Posterior vena cava (tissue), 2 donors: ENCODE results near the gene HDAC9. TPM values are rescaled to one million over a fixed set of nuclear protein-coding genes. Genes with fewer than 3 reads are reported as not detected.

Source experiments
- DNase-seq: peaks from one replicate; pipeline ENCODE4 v3.0.0-alpha.2; 2020; ENCODE audit warnings: low spot score
- intact Hi-C, 2 donors: fragments of 100-400 bp; cut with DNase I; formaldehyde crosslinking; loops; one replicate each; pipeline versions ENCODE4 v1.14.1 to v1.14.2; 2022 to 2023
- total RNA-seq, 2 donors: library from RNA; stranded (reverse); fragmentation: NEBNext Ultra II Directional; extraction: Animal tissue kit (Norgen Biotek cat#: 25700); gene quantifications; one replicate each; pipeline ENCODE4 v1.2.1, GENCODE V29; 2021
- donor health status: DM: yes; HTN: yes; CAD: no.
- donor health status: DM: yes; HTN: yes; CAD: no.

HDAC9 gene
- total RNA-seq, 2 donors from 2014 or later, result 42.3 to 145 TPM

DNA sequence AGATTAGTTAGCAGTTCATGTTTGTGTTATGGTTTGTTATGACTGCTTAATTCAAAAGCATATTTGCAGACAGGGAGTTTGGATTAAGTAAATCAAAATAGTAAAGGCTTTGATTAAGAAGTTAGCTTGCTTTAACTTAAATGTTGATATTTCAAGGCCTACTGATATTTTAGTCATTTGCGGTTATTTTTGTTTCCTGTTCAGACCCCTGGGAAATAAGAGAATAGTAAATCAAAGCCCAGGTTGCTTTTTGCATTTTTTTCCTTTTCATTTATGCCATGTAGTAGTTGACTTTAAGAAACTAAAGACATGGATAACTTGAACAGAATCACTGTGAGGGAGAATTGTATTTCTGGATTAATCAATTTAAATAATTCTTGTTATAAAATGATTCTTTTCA, 77.3 kb downstream of the HDAC9 start:
- intact Hi-C loops, result loop anchor here (10.0 kb wide), 1 partner anchor 218 kb away; no protein-coding TSS in a partner anchor

DNA sequence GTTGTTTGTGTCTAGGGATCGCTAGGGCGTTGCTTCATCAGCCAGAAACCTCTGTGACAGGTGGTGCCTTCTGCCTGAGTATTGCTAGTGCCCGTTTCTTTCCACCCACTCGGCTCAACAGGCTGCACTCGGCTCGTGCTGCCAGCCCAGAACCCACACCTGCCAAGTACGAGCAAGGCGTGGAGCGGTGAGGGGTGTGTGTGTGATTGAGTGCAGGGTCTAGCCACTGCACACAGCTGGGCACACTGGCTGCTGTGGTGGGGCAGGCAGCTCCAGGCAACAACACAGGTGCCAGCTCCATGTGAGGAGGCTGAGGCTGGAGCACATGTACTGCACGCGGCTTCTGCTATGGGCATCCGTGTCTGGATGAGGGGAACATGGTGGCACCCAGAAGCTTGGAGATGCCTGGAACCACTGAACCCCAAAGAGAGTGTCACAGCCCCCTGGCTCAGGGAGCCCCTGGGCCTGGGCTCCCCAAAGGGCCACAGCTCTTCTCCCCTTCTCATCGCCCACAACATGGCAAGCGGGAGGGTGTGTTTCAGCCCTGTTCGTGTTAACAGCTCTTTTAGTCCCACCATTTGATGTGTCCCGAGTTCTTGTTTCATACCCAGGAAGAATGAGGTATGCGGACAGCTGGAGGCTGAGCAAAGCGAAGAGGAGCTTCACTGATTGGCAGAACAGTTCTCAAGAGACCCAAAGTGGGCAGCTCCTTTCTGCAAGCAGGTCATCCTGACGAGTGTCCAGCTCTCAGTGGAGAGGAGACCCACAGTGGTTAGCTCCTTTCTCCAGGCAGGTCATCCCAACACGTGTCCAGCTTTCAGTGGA, 78.1 kb downstream of the HDAC9 start:
- DNase-seq, result peak; percentile 51
- intact Hi-C loops, result loop anchor here (10.0 kb wide), 1 partner anchor 219 kb away; no protein-coding TSS in a partner anchor

More for the DNA sequence above, 77.3 kb downstream of the HDAC9 start:
- no peak for DNase-seq

DNA sequence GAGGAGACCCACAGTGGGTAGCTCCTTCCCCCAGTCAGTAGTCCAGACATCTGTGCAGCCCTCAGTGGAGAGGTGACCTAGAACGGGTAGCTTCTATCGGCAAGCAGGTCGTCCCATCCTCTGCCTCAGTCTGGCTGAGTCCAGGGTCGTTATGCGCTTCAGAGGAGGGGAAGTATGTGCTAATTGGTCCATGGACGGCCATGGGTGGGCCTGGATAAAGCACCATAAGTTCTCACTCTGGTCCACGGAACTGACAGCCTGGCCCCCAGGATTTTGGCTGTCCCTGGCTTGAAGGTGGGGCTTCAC, 78.6 kb downstream of the HDAC9 start:
- intact Hi-C loops, result loop anchor here (10.0 kb wide), 1 partner anchor 219 kb away; no protein-coding TSS in a partner anchor
- peak; percentile 51 for DNase-seq

DNA sequence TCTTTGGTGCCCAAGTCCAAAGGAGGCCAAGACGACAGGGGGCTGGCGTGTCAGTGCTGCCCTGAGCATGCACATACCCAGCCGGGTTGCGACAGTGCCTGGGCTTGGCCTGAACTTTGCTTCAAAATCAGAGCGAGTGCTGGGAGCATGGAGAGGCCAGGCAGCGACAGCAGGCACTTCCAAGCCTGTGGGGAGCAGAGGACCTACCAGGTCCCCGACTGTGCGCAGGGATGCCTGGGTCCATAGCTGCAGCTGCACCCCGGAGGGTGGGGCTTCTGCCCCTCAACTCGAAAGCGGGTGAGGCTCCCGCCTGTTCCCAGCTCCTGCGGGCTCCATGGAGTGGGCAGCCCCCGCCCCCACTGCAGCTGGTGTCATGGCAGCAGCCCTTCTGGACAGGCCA, 79.1 kb downstream of the HDAC9 start:
- peak; percentile 67 for DNase-seq
- intact Hi-C loops, result loop anchor here (10.0 kb wide), 1 partner anchor 220 kb away; no protein-coding TSS in a partner anchor

DNA sequence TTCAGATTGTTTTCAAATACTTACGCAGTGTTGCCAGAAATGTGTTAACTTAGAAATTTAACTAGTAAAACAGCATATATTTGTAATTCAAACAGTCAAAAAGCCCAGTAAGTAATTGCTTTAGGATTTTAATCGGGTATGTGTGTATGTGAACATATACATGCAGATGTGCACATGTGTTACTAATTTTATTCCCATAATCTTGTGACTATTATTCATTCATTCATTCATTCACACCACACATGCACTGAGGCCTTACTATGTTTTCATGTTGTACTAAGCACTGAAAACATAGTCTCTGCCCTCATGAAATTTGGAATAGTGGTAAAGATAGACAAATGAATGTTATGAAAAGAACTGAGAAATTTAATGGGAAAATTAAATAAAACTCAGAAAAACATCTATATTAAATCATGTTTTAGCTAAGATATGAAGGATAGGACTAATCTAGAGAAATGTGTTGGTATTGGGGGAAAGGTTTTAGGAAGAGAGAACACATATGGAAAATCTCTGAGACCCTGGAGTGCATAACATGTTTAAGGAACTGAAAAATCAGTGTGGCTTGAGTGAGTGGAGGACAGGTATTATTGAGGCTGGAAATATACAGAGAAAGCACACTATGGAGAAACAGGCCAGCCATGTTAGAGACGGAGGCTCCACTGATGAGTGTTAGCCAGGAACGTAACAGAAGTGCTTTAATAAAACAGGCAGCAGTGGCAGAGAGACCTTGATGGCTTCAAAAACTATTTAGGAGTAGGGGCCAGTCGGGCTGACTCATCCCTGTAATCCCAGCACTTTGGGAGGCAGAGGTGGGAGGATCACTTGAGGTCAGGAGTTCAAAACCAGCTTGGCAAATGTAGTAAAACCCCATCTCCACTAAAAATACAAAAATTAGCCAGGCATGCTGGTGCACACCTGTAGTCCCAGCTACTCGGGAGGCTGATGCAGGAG, 80.3 kb downstream of the HDAC9 start:
- peak; percentile 54 for DNase-seq
- intact Hi-C loops, result loop anchor here (10.0 kb wide), 1 partner anchor 221 kb away; no protein-coding TSS in a partner anchor

DNA sequence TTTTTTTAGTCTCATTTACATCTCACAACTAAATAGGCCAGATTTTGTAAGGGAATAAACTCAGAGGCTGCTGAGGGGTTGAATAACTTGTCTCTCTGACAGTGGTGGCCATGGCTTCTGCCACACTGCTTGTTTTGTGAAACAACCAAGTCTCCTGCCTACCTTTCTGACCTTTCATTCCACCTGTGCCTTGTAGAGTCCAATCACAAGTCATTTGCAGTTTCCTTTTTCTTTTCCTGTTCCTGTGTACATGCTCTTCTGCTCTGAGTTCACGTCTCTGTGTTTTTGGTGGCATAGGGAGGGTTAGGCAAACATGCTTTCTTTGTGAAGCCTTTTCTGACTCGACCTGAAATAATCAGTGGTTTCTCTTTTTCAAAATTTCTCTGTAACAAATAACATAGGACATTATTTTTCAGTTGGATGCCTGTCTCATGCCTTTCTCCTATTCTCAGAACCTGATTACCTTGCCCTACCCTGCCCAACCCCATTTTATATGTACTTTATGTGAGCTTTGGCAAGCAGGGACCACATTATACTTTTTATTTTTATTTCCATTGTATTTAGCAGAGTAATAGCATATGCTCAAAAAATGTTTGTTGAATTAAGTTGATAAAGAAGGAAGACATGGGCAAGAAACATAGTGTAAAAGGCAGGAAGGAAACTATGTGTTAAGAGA, 81.7 kb downstream of the HDAC9 start:
- DNase-seq, result no peak
- intact Hi-C loops, result loop anchor here (10.0 kb wide), 1 partner anchor 222 kb away; no protein-coding TSS in a partner anchor

DNA sequence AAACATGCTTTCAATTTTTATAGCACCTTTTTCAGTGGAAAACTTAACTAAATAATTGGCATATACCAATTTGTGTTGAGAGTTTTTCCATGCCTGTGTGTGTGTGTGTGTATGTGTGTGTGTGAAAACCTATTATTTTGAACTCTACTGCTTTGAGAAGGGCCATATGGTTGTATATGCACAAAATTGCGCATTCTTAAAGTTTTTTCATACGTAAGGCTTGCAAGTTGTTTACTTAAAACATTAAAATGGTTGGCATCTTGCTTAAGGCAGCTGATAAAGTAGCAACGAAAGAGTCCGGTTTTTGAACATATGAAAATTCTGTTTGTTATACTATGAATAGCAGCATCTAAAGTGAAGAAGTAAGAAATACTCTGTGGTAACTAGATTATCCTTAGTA, 84.1 kb downstream of the HDAC9 start:
- DNase-seq, result no peak
- intact Hi-C loops, result loop anchor here (10.0 kb wide), 1 partner anchor 225 kb away; no protein-coding TSS in a partner anchor

DNA sequence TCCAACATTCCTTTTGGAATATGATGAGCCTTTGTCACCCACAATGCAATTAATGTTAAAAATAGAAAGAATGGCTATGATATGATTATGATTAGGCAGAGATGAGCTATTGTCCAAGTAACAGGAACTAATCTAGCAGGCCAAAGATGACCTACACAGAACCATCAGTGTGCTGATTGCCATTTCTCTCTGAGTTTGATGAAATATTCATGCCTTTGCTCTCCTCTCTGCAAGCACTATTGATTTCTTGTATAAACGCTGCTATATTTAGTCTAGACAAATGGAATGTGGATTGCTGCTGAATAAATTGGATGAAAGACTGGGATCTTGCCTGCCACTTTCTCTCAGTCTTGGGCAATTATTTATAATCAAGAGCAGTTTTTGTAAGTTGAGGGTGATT, 85.4 kb downstream of the HDAC9 start:
- intact Hi-C loops, result no loop called here
- DNase-seq, result no peak

DNA sequence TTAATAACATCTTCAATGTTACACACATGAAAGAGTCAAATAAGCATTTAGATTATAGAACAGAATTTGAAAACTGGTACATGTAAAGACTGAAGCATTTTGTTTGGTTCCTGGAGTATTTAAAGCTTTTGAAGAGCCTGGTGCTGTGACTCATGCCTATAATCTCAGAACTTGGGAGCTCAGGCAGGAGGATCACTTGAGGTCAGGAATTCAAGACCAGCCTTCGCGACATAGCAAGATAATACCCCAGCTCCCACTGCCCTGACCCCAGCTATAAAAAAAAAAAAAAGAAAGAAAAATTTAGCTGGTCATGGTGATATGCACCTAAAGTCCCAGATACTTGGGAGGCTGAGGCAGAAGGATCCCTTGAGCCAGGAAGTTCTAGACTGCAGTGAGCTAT, 87.8 kb downstream of the HDAC9 start:
- intact Hi-C loops, result no loop called here

DNA sequence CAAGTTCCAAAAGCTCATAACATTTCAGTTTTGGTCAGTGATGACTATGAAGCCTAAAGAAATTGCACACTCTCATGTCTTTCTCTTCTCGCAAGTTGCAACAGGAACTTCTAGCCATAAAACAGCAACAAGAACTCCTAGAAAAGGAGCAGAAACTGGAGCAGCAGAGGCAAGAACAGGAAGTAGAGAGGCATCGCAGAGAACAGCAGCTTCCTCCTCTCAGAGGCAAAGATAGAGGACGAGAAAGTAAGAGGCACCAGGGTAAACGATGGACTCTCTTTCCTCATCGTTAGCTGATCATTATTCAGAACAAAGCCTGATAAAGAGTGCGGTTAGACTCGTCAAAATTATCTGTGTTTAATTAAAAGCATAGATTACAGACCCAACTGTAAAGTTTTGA, 94.7 kb downstream of the HDAC9 start:
- no peak for DNase-seq
- intact Hi-C loops, result no loop called here

More for the DNA sequence above, 87.8 kb downstream of the HDAC9 start:
- DNase-seq, result no peak

DNA sequence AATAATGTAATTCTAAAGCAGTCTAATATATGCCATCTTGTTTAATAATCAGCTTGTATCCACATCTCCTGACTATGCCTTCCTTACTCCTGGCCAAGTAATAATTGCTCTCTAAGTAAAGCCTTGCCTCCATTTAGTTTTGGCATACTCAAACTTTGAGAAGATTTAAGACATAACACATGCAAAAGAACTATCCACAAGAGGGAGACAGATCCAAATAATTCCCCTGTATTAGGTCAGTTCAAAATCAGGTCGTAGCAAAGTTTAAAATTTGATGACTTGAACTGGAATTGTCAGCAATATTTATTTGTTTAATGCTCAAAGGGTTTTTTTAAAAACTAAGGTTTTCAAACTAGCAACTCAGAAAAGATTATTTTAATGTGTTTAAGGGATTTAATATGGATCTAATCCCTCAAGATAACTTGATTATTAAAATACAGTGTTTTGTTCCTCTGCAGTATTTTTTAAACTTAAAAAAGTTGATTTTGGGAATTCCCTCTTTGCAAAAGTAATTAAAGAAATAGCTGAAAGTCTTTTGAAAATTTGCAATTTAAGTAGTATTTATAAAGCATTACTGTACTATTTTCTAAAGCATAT, 95.3 kb downstream of the HDAC9 start:
- intact Hi-C loops, result no loop called here
- no peak for DNase-seq

DNA sequence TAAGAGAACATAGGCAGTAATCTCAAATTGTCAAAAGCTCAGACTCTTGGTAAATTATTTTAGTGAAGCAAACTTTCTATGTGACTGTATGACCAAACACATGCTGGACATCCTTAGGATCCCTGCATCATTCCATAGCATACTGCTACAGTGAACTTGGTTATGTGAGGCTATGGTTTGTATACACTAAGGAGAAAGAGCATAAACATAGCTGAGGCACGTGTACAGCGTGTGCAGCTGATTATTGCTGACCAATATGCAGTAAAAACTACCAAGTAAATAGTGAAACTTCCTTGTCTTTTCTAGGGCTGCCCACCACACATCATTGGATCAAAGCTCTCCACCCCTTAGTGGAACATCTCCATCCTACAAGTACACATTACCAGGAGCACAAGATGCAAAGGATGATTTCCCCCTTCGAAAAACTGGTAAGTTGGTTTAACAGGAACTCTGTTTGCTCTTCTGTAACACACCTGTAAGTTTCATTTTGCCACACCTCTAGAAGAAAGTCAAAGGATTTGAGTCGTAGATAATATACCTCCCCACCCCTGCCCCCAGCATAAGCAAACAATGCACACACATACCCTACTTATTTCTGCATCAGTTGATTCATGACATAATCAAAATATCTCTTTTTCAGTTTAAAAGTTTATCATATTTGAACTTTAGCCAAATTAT, 98.2 kb downstream of the HDAC9 start:
- intact Hi-C loops, result no loop called here
- DNase-seq, result no peak

DNA sequence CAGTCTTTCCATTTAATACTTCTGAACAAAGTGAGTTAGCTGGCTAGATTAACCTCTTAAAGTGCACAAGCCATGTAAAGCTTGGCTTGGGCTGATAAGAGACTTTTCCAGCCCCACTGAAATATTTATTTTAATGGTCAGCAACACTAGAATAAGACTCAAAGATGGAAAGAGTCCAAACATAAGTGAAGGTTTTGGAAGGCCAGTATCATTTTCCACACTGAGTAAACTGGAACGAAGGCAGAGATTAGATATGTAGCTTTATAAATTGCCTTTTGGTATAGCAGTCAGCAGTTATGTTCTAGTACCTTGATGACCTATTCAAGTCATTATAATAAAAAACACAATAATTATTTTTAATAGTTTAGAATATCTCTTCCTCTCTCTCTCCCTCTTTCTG, 102.2 kb downstream of the HDAC9 start:
- intact Hi-C loops, result no loop called here
- no peak for DNase-seq

DNA sequence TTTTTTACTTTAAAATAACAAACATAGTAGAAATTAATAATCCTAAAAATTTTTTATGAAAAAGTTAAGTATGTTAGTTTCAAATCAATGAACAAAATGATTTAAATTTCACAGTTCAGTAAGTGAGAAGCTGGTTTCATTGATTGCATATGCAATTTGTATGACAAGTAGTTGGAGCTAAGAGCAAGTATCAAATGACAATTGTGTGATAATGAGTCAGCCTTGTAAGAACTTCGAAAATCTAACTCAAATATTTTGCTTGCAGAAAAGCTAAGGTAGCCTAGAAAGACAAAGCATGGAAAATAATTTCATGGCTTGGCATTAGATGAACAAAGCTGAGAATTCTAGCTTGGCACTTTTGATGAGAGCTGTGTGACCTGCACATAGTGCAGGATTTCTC, 111.5 kb downstream of the HDAC9 start:
- intact Hi-C loops, result no loop called here
- DNase-seq, result no peak

DNA sequence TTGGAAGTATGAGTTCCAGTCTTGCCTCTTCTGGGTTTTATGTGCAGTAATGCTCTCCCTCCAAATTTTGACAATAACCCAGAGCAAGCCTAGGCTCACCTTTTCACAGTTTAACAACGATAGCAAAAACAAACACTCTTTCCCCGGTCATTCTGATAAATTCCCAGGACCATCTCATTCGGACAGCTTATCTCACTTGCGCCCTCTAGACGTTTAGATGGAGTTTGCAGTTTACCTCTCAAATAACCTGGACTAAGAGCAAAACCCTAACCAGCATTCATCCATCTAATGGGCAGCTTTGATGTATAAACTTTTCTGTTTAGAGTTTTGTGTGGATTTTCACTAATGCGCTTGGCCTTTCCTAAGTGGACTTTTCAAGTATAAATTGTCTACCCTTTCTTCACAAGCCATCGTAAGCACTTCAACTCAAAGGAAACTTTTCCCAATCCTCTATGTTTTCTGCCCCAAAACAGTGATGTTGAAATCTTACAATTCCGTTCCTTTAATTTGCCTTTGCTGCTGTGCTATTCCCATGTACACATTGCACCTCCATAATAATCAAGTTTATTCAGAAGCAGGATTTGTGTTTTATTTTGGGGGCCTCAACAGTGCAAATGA, 114.9 kb downstream of the HDAC9 start:
- intact Hi-C loops, result no loop called here

DNA sequence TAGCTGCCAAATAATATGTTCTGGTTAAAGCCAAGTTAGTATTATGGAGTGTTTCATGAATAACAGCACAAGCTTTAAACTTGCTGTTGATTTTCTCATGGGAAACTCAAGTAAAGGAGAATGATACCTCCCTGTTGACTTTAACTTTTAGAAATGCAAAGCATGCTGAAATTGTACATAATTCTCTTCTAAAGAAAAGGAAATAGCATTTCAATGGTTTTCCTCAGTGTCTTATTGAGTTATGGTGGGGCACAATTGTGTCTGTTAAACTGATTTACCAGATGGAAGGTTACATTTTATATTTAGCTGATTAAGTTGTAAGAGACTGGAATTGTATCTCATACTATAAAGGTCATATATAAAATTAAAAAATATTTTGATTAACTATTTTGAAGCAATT, 119.3 kb downstream of the HDAC9 start:
- no peak for DNase-seq
- intact Hi-C loops, result no loop called here

More for the DNA sequence above, 114.9 kb downstream of the HDAC9 start:
- no peak for DNase-seq

DNA sequence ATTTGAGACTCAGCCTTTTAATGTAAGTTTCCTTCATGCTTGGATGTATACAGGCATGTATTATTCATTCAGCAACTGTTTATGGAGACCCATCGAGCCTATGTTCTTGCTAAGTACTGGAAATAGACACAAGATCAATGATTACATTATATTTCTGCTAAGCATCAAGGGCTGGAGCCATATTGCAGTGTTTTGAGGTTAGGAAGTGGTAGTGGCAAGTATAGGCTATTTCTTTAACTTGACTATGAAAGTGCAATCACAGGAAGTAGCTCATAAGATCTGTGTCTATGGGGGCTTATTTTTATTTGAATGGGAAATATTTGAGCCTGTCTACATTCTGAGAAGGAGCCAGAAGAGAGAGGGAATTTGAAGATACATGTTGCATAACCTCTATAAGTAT, 123.8 kb downstream of the HDAC9 start:
- DNase-seq, result no peak

DNA sequence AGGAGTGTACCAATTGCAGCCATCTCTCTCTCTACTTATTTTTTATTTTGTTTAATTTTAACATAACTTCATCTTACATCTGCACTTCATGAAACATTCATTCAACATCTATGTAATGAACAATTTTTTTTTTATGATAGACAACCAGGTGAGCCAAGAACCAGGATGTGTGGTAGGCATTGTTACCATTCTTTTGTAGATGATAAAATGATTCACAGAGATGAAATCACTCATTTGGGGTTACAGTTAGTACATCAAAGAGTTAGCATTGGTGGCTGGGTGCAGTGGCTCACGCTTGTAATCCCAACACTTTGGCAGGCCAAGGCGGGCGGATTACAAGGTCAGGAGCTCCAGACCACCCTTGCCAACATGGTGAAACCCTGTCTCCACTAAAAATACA, 127.8 kb downstream of the HDAC9 start:
- intact Hi-C loops, result no loop called here
- no peak for DNase-seq

More for the DNA sequence above, 123.8 kb downstream of the HDAC9 start:
- intact Hi-C loops, result no loop called here
